IMR-90 (cell line): Measurements from ENCODE around the gene SLC9A5. TPM values are rescaled to one million over a fixed set of nuclear protein-coding genes. Genes with fewer than 3 reads are reported as not detected.

Source experiments
- CHD1 ChIP-seq: IDR thresholded peaks from 2 replicates; pipeline ENCODE4 v1.6.1; 2012; ENCODE audit warnings: low read depth, low read length, improper control_type of control experiment
- CTCF ChIP-seq: conservative IDR thresholded peaks from 2 replicates; pipeline ENCODE4 v1.5.1; 2012; ENCODE audit warnings: mild to moderate bottlenecking, low read depth, low read length, improper control_type of control experiment
- MAFK ChIP-seq: IDR thresholded peaks from 2 replicates; pipeline ENCODE4 v1.6.1; 2012; ENCODE audit warnings: low read depth, low read length, improper control_type of control experiment
- polyA plus RNA-seq, 3 experiments: library from polyadenylated mRNA; depleted of rRNA; stranded (reverse); fragments of >200 nt; gene quantifications; 2 replicates each; pipeline ENCODE4 v1.2.3, GENCODE V29; 2012; ENCODE audit warnings: low replicate concordance in 1 of 3
- total RNA-seq: library from RNA; depleted of rRNA; stranded (reverse); fragments of >200 nt; gene quantifications from 2 replicates; pipeline ENCODE4 v1.2.3, GENCODE V29; 2012

The SLC9A5 gene
- total and polyA plus RNA-seq, 2 of the 4 experiments (the other 2 are of a cell fraction): 1.8 to 5.7 TPM

GRCh38 chr16:67250045-67250327 is 1.2 kb downstream of the SLC9A5 start (continued):
- no peak for TF ChIP-seq CTCF
- no peak for TF ChIP-seq CHD1
- no peak for TF ChIP-seq MAFK
